GM18517 (cell line): ENCODE results near the gene SRPRA.

Experiments used
- ATAC-seq: cut with Tn5 transposase; IDR thresholded peaks from one replicate; pipeline ENCODE4 v1.9.1; 2021; ENCODE audit warnings: mild to moderate bottlenecking, moderate library complexity; ENCODE audit not compliant: unreplicated experiment

SRPRA gene

DNA sequence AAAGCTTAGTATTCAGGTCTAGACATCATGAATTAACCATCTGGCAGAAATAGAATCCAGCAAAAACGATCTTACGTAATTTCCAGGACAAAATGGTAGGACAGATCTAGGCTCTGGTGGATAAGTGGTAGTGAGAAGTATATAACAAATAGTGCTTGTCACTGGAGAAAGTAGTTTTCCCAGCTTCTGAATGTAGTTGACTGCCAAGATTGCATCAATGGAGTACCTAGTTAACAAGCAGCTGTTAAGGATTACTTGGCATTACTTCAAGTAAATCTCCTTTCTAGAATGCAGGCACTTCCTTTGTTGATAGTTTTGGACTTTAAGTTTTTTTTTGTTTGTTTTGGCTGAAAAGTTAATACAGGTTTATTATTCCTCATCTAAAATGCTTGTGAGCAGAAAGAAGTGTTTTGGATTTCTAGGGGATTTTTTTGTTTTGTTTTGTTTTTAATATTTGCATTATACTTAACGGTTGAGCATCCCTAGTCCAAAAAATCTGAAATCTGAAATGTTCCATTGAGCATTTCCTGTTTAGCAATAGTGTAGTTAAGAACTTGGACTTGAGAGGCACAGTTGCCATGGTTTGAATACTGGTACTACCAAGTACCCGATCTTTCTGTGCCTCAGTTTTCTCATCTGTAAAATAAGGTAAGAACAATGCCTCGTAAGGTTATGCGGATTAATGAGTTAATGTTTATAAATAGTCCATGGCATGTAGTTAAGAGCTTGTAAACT is 36.8 kb downstream of the SRPRA start:
- ATAC-seq = no peak

DNA sequence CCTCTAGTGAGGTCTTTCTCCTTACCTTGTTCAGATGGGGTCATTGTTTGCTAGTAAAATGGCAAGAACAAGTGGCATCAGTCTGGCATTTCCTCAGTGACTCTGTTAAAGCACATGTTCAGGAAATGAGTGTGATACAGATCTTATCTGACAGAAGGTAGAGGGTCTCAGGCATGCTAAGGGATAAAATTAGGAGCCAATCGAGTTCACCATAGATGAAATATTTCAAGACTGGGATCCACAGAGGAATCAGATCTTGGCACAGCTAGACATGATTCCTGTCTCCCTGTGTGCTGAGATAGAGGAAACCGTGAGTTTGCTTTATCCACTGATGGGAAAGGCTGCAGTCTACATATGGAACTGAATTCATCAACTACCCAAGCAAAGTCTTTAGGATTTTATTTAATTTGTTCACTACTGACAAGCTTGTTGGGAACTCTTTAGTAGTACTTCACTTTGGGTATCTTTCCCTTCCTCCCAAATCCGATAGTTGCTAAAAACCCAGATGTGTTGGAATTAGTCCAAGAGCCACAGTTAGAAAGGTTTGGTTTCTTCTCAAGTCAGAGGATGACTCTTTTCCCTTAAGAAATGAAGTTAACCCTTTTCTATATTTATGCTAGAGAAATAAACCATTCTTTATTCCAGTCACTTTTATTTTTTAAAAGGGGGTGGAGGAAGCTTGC is 38.7 kb downstream of the SRPRA start:
- ATAC-seq = no peak

DNA sequence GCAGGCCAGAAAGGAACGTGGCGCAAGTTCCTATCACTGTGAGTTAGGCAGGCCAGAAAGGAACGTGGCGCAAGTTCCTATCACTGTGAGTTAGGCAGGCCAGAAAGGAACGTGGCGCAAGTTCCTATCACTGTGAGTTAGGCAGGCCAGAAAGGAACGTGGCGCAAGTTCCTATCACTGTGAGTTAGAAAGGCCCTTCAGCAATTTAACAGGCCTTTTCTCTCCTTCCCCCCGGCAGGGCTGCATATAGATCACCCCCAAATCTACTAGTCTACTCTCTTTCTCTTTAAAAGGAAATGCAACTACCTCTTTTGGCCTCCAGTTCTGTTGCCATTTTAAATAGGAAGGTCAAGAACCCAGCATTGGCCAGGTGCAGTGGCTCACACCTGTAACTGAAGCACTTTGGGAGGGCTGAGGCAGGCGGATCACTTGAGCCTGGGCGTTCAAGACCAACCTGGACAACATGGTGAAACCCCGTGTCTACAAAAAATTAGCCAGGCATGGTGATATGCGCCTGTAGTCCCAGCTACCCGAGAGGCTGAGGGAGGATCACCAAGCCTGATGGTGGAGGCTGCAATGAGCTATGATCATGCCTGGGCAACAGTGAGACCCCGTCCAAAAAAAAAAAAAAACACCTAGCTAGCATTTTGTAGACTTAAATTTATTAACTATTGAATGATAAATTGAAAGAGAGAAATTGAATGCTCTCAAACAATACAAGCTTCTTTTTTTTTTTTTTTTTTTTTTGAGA is 42.2 kb downstream of the SRPRA start:
- no peak for ATAC-seq

DNA sequence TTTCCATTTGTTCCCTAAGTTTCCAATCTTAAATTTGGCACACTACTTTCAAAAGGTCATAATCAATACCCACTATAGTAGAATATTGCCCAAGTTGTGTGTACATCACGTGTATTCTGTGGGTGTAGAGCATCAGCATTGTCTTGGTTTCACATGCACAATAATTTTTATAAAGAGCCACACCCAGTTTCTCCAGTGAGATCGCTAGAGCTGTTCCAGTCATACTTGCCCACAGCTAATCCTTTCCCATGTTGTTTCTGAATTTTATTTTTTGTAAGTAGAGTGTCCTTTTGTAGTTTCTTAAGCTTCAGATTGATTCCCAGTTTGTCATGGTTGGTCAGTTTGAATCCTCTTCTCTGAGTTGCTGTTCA is 43.4 kb downstream of the SRPRA start:
- no peak for ATAC-seq

DNA sequence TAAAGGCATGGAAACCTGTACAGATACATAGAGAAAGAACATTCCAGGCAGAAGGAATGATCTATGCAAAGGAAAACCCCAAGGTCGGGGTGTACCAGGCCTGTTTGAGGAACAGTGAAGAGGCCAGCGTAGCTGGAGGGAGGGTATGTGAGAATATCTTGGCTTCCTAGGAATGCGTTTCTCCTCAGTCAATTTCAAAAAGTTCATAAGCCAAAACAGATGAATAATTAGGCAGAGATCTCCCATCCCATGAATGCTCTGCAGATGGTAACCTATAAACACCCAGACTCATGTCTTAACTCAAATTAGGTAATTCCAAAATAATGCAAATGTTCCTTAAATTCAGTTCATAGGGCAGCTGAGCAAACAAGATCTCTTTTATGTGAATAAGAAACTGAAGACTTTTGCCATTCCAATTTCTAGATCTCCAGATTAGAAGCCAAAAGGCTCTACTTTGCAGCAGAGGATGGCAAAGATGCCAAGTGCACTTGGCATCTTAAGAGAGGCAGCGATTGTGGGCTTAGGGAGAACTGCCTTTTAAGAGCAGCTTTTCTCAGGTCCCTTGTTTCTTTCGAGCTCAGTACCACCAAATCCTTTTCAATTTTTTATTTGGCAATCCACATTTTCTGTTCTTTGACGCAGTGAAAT is 43.9 kb downstream of the SRPRA start:
- ATAC-seq = no peak

DNA sequence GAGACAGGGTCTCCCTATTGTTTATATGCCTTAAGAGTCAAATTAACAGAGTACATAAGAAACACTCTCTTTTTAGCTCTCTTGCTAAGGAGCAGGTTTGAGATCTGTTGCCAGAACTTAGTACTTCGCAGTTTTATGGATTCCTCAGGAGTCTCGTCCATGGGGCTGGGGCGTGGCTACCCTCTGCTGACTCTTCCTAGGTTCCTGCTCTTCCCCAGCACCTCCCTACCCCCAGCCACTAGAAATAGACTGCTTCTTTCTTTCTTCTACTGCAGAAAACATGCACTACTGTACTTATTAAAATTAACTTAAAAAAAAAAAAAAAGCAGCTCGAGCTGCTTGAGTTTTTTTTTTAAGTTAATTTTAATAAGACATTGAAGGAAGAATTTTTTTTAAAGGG is 49.1 kb downstream of the SRPRA start:
- no peak for ATAC-seq

DNA sequence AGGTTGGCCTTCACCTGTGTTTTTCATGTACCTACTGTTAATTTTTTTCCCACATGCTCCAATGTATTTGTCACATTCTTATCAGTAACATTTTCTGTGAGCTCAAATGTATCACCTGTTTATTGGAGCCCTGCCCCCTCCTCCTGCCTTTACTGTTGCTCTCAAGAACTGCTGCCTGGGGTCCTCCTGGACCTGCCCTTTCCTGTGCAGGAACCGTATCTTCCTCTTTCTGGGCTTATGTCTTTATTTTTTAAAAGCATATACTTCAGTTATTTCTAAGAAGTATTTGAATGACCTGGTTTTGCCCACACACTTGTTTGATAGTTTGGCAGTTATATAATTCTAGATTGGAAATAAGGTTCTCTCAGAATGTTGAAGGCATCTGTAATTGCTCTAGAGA is 51.2 kb downstream of the SRPRA start:
- ATAC-seq = no peak

DNA sequence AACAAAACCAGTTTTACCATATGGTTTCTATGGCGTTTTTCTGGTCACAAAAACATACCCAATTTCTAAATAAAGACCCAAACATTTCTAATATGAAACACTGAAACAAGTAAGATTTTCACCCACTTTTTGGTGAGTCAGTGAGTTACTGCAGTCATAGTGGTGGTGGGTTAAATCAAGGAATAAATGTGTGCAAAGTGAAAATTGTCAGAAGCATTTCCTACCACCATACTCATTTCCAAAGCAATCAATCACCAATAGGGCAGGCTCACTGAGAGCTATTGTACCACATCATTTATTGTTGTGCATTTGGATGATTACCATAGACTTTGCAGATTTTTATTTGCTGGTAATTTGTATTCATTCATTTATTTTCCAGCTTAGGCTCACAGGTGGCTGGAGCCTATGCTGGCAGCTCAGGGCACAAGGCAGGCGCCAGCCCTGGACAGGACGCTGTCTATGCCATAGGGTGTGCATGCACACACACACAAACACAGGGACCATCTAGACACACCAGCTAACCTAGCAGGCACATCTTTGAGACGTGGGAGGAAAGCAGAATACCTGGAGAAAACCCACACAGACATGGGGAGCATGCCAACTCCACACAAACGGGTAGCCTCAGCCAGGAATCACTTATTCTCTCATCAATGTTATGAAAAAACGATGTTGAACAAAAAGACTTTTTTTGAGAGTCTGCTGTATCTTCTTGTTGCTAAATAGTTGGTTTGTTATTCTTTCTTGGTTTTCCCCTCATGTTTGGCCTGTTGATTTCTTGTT is 52.0 kb downstream of the SRPRA start:
- no peak for ATAC-seq

DNA sequence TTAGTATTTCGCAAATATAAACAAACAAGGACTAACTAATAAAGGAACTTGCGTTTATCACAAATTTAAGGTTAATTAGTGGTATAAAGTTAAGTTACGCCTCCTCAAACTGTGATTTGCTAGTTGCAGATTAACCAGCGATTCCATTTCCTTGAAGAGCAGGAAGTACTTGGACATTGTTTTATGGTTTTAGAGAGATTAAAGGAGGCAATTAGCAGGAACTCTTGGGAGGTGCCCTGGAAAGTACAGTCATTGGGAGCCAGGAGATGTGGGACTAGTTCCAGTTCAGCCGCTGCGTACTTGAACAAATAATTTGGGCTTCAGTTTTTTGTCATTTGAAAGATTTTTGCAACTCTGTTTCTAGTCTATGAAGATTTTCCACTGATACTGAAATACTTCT is 53.9 kb downstream of the SRPRA start:
- ATAC-seq = no peak

DNA sequence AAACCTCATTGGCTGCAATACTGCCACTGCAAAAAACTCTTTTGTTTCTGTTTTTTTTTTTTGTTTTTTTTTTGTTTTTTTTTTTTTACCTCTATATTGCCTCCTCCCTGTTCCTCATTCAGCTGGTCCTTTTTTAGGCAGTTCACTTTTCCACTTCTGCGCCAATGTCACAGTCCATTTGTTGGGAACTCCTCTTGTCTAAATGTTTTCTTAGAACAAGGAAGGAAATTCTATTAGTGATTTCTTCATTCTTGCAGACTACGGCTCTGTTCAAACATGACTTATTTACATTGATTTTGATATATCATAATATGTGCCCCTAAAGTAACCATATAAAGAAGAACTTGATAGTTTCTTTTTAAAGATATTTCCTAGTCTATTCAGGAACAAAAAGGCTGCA is 54.3 kb downstream of the SRPRA start:
- no peak for ATAC-seq
